ELF-1 (cell line): Measurements from ENCODE around the gene MACROD2.
"Not testable (repeated sequence)": the region's sequence is repeated elsewhere in the genome, so short reads cannot be mapped to it uniquely, and the experiment has no call there.

Experiments
- DNase-seq: peaks from one replicate; pipeline ENCODE4 v3.0.0-alpha.2; 2016; ENCODE audit warnings: low read depth, low spot score

The MACROD2 gene

DNA sequence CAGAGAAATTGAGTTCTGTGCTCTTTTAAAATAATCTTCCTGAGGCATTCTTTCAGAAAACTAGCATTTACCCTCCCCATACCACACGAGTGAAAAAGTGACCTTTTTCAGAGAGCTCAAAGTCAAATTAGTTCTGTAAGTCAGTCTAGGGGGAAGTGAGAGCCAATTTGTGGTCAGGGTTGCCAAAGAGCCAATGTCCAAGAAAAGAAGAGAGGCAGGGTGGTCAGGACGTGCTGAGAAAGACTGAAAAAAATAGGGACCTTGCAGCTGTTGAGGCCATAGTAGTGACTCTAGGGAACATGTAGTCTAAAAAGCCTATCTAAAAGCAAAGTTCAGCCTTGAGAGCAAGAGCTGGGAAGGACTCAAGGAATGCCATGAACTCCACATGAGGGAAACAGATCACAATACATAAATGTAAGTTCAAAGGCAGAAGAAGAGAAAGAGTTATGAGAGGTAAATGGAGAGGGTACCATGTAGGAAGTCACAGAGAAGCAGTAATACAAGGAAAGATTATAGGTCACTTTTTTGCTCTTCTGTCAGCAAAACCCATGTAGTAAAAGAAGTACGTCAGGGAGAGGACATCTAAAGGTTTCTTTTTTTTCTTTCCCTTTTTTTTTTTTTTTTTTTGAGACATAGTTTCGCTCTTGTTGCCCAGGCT, 907.2 kb downstream of the MACROD2 start:
- DNase-seq, result no peak

DNA sequence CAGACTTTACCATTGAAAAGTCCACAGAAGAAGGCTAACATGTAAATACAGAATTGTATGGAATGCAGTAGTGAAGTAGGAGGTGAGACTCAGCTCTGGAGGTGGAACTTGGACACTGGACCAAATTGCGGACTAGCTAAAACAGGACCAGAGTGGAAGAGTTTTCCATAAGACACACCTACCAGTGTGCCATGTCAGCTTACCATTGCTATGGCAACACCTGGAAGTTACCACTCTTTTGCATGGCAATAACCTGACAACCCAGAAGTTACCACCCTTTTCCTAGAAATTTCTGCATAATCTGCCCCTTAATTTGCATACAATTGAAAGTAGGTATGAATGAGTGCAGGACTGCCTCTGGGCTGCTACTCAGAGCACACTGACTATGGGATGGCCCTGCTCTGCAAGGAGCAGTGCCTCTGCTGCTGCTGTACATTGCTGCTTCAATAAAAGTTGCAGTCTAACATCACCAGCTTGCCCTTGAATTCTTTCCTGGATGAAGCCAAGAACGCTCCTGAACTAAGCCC, 911.7 kb downstream of the MACROD2 start:
- DNase-seq, result no peak

DNA sequence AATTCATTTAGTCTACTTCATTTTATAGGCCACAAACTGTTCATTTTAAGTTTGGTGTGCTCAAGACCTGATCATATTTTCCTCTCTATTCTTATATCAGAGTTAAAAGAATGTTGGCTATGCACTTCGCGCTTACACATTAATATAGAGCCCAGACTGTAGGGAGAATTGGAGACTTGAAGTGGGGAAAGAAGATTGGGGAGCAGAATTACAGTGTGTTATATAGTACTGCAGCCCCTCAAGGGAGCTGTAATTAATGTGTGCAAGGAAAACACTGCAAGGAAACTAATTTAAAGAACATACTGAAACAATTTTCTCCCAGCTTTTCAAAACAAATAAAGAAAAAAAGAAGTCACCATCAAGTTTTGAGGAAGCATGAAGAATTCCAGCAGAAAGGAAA, 914.8 kb downstream of the MACROD2 start:
- no peak for DNase-seq

DNA sequence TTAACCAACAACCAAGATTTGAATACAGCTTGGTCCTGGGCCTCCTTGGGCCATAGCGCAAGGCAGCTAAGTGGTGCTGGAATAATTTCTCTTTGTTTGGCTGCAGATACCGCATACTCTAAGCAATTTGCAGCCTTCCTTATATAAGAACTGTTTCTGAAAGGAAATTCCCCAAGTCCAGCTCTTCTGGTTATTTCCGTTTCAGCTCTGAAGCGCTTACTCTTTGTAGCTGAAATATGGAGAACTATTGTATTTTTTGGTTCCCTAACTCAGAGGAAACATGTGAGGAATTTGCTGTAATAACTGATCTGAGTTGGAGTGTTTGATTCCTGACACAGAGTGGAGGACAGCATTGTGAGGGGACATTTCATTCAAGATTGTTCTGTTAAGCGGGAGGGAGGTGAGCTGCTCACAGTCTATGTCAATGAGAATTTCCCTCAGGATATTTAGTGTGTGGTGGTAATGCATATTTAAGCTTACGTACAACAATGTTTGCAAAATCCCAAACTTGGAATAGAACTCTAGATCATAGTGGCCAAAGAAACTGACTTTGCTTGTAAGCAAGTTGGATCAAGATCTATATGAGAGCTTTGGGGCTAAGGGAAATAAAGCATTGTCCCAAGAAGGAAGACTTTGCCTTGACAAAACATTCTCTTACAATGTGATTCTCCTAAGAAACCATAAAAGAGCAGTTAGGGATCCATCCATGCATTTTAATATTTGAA, 918.7 kb downstream of the MACROD2 start:
- no peak for DNase-seq

DNA sequence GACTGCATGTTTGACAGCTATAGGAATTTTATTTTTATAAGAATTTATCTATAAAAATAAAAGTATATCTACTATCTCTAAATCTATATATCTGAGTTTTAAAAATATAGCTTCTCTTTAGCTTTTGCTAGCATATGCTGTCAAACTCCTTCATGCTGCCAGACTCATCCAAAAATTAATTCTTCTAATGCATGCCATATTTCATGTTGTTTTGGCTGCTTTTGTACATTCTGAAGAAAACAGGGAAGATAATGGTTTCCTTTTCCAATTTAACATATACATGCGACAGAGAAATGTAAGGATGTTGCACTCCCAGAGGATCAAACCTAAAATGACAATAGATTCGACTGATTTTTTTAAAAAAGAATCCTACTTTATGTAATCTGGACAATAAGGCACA, 919.3 kb downstream of the MACROD2 start:
- no peak for DNase-seq

DNA sequence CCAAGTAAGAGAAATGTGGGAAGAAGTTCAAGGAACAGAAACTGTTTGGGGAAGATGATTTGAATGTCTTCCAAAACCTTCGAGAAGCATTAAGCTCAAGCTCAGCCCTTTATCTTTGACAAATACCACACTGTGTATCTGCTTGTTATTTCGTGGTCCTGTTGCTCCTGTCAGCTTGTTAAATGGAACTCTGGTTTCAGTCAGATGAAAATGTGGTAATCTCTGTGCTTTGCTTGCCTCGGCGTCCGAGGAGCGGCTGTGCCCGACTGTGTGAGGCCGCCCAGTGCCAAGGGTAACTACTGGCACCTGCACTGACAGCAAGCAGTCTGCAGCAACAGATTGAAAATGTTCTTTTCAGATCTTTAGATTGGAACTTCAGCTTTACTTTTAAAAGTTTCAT, 920.0 kb downstream of the MACROD2 start:
- DNase-seq, result peak; percentile 44

DNA sequence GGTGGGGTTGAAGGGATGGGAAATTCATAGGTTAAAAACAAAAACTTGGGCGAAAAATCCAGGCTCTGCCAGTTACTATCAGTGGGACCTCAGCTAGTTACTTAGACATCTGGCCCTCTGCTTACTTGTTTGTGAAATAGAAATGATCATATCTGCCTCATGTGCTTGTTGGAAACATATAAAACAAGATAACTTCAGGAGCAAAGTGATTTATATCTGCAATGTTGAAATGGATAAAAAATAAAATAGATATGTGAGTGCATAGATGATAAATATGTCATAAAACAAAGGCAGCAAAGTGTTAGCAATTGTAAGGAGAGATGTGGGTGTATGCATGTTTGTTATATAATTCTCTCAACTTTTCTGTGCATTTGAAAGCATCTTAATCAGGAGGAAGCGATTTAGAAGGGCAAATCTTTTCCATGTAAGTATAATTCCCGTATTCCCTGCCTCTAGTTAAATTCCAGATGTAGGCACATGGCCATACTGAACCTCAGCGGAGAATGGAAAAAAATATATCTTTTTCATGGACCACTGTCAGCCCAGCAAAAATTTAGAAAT, 921.1 kb downstream of the MACROD2 start:
- DNase-seq, result no peak

DNA sequence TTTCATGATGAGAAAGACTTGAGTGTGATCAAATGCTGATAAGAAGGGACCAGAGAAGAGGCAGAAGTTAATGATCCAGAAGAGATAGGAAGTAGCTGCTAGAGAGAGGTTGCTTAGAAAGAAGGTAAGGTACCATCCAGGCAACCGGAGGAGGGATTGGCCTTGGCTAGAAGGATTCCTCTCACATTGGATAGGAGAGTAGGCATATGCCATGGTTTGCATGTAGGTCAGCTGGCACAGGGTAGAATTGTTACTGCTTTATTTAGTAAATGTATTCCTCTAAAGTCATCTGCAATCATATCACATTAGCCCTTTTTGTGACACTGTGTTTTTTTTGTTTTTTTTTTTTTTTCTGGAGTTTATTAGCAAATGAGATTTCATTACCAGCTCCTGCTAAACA, 923.0 kb downstream of the MACROD2 start:
- DNase-seq, result no peak

DNA sequence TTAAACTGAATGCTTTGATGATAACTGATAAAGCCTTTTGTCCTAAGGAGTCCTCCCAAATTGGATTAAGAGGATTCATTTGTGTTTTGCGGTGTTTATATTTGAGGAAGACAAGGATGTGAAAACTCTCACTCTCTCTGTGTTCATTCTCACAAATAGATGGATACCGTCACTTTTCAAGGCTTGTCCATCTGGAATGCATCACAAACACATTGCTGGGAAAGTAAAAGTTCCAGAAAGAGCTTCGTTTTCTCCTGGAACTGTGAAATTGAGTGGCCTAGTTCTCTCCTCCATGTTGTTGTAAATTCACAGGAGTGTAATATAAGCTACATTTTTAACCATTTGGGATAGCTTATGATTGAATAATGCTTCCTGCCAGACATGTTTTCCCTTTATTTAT, 923.7 kb downstream of the MACROD2 start:
- DNase-seq, result no peak

DNA sequence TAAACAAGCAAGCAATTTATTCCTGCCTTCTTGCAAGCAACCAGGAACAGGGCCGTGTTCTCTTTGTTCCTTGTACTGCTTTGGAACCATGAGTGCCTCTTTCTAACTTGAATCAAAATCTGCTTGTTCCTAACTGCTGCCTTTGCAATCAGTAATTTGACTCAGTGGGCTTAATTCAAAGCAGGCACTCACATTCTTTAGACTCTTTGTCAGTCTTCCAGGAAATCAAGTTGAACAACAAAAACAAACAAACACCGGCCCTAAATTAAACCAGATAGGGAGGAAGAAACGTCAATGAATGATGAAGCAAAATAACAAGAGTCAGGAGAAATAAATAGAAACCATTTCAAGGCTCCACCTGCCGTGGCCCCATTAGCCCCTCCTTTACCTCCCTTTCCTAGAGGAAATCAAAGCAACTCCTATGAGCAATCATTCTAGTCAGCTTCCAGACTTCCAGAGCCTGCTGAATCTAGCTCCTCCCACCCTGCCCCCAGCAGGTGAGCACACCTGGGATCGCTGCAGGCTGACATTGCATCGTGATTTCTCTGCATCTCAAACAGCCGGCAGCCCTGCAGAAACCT, 924.3 kb downstream of the MACROD2 start:
- DNase-seq, result peak; percentile 86

DNA sequence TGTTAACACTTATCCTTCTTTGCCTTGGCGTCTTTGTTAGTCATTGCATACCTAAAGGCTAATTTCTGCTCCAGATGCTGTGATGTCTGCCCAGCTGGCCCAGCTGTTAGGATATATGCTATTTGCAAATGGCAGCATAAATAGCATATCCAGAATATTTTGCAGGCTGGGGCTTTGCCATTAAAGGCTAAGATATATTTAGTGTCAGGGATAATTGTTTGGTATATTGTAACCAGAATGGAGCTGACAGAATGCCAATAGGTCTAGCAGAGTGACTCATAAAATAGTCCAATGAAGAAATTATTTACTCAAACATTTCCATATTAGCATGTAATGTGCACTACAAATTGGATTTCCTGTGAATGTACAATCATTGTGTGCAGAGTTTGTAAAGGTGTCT, 926.2 kb downstream of the MACROD2 start:
- no peak for DNase-seq

DNA sequence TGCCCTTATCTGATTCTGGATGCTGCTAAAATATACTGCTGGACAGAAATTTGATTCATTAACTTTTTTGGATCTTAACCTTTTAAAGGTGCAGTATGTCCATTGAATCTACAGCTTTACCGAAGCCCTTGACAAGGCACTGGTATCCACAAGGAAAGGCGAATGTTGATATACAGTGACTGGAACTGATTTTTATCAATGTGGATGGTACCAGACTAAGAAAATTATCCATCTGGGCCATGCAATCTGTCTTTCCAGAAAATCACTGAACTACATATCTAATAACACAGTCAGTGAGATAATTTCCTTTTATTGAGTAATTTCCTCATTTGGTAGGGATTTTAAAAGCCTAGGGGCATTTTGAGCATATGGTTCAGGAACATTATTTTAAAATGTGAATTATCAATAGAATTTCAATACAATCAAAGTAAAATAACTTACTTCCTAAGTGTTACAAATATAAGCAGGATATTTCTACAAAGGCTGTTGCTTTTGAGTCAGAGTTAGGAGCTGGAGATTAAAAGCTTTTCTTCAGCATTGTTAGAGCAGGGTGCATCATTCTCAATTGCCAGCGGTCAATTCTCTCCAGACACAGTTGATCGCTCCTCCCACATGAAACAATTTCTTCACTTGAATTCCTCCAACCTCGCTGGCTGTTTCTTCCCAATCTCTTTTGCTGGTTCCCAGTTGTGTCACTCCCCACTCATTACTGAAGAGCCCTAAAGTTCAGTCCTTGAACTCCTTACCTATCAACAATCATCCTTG, 927.4 kb downstream of the MACROD2 start:
- DNase-seq, result no peak

DNA sequence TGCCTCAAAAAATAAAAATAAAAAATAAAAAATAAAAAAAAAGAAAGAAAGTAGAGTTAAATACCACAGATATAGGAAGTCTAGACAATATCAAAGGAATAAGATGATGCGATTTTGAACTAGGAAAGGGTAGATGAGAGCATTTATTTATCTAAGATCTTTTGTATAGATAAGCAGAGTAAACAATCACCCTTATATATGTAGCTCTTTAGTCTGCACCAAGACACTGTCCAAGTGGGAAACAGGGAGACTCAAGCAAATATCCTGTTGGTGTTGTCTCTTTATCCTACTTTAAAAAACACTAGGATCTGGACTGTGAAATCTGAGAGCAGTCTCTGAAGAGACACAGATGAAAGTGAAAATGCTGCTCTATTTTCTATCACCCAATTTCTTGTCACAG, 929.1 kb downstream of the MACROD2 start:
- no peak for DNase-seq

DNA sequence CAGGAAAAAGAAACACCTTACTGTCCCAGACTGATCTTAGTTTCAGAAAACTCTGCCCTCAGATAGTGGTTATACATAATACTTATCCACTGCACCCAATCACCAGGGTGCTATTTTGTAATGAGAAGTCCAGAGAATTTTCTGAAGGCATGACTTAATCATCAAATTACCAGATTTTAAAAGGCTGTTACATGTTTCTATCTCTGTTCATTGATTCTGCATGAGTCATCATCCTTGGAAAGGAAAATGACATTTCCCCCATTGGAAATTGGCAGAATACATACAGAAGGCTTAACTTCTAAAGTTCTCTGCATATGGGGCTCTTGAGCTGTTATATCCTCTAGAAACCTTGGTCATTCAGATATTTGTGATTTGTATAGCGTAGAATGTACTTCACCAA, 930.0 kb downstream of the MACROD2 start:
- no peak for DNase-seq

DNA sequence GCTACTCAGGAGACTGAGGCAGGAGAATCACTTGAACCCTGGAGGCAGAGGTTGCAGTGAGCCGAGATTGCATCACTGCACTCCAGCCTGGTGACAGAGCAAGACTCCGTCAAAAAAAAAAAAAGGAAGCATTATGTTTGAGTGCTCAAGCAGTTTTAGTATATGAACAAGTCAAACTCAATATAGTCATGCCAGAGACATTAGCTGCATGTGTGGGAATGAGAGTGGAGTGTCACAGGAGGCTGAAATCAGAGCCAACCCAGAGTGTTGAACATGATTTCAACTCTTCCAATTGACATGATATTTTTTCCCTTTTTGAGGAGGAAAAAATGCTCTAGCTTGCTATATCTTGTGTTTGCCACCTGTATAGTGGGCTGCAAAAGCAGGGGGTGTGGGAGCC, 931.1 kb downstream of the MACROD2 start:
- DNase-seq, result not testable (repeated sequence)

DNA sequence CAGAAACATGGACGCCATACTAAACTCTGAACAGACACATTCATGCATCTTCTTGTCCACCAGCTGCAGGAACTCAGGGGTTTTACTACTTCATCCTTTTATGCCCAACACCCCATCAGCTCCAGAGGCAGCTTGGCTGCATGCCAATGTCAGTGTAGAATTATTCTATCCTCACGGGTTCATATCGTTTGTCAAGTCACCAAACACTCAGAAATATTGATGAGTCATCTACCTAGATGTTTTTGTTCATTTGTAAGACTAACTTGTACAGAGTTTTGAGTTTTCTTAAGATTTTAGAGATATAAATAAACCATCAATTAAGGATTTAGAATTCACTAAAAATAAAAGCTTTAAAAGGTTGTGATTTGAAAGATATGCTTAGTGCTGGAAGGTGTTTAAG, 932.8 kb downstream of the MACROD2 start:
- DNase-seq, result no peak

DNA sequence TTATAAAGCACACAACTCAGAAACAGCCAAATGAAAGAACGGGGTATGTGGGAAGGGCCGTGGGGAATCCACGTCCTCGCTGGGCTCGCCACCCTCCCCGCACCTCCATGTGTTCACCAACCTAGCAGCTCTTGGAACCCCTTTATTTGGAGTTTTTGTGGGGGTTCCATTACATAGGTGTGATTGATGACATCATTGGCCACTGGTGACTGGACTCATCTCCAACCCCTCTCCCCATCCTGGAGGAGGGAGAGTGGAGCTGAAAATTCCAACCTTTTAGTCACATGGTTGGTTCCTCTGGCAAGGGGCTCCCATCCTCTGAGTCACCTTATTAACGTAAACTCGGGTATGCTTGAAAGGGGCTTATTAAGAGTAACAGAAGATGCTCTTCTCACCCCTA, 934.1 kb downstream of the MACROD2 start:
- DNase-seq, result no peak

DNA sequence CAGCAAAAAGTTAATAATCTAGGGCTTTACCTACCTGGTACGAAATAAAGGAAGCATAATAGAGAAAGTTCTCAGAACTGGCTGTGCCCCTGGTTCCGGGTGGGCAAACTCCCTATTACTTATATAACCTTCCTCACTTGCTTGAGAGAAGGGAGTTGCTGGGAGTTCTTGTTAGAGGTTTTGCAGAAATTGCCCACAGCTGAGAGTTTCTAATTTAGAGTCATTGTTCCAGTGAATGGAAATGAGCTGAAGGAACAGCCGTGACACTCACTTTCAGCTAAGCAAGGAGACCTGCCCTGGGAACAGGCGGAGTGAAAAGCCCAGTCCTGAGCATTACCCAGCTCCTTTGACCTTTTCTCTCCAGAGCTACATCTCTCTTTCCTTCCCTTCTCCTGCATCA, 936.7 kb downstream of the MACROD2 start:
- no peak for DNase-seq

DNA sequence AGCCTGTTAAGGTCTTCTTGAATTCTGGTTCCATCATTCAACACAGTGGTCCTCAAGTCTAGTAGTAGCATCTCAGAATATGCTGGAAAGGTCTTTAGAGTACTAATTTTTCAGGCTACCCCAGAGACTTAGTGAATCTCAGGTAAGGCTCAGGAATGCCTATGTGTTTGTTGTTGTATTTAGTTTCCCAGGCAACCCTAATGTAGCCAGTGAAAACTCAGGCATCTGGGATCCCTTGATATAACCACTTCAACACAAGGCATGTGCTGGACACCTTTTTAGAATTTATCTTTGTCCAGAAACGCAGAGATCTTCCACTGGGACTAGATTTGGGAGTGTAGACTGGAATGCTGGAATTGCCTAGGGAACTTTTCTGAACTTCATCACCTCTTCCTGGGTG, 940.0 kb downstream of the MACROD2 start:
- DNase-seq, result no peak

DNA sequence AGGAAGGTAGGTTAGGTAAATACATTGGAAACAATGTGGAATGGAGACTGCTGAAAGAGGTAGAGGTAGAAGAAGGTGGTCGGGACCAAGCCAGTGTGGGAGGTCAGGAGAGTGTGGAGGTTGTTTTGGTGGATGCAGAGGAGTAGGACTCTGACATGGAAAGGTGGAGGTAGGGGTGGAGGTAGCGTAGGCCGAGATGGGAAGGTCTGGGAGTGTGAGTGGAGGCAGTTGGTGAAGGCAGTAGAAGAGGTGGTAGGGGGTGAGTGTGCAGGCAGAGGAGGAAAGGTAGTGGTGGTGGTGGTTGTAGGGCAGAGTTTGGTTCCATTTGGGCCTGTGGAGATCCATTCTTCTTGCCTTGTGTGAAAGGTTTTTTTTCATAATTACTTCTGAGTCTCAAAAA, 941.7 kb downstream of the MACROD2 start:
- DNase-seq, result no peak

DNA sequence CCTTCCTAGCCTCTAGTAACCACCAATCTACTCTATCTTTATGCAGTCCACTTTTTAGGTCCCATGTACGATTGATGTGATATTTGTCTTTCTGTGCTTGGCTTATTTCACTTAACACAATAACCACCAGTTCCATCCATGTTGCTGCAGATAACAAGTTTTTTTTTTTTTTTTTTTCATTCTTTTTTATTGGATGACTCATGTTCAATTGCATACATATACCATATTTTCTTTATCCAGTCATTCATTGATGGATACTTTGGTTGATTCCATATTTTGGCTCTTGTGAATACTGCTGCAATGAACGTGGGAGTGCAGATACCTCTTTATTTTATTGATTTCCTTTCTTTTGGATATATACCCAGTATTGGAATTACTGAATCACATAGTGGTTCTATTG, 942.5 kb downstream of the MACROD2 start:
- no peak for DNase-seq

DNA sequence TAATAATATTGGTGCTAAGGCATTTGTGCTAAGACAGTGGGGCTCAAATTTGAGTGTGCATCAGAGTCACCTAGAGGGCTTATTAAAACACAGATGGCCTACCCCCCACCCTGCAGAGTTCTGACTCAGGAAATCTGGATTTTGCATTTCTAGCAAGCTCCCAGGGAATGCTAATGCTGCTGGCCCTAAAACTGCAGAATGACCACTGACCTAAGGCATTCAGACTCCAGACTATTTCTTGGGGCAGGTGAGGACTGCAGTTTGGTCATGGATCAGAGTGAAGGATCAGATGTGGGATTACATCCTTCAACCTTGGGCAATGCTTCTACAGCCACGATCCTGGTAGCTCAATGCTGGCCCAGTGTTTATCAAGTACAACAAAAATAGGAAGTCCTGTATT, 952.2 kb downstream of the MACROD2 start:
- DNase-seq, result no peak
